ENCODE results near the gene PPP2R2D.

PPP2R2D gene

GRCh38 chr10:131994435-131994834, 93.6 kb downstream of the PPP2R2D start:
- no peak for DNase-seq

GRCh38 chr10:131996466-131997365, 95.9 kb downstream of the PPP2R2D start:
- peak in 45 of 56 donors; percentile 13 to 78 (median 36) for DNase-seq

- peak in 3 of 56 donors; percentile 10 to 13 (median 12) for DNase-seq
Measured at GRCh38 chr10:131997366-131998049, 96.7 kb downstream of the PPP2R2D start.

GRCh38 chr10:131998050-131998844, 97.4 kb downstream of the PPP2R2D start:
- DNase-seq, result no peak

GRCh38 chr10:131998845-131999681, 98.3 kb downstream of the PPP2R2D start:
- no peak for DNase-seq

- no peak for DNase-seq
Measured at GRCh38 chr10:132001238-132001972, 100.6 kb downstream of the PPP2R2D start.

- no peak for DNase-seq
Measured at GRCh38 chr10:132002004-132002403, 101.2 kb downstream of the PPP2R2D start.

- no peak for DNase-seq
Measured at GRCh38 chr10:132003282-132003924, 102.6 kb downstream of the PPP2R2D start.

- DNase-seq, result no peak
Measured at GRCh38 chr10:132004052-132004451, 103.2 kb downstream of the PPP2R2D start.

- DNase-seq, result no peak
Measured at GRCh38 chr10:132005147-132005546, 104.3 kb downstream of the PPP2R2D start.

GRCh38 chr10:132006966-132007365, 106.2 kb downstream of the PPP2R2D start:
- DNase-seq, result no peak

- no peak for DNase-seq
Measured at GRCh38 chr10:132007681-132008080, 106.9 kb downstream of the PPP2R2D start.
